Caco-2 (cell line): ENCODE data around the gene PRRX1. TPM values are rescaled to one million over a fixed set of nuclear protein-coding genes. Genes with fewer than 3 reads are reported as not detected.

Experiments
- BruUV-seq: library from RNA; stranded (reverse); fragments of 400-500 nt; replicated peaks from 2 replicates; lab custom pipeline; 2021; lab: Mats Ljungman, UMichigan
- CTCF ChIA-PET: fragments of 300-600 bp; sonication (Branson Sonifier 250); formaldehyde crosslinking; loops from one replicate; lab custom pipeline; 2022; ENCODE audit warnings: antibody characterized with exemption; lab: Charles Lee
- POLR2A ChIA-PET: fragments of 300-600 bp; sonication (Branson Sonifier 250); formaldehyde crosslinking; loops from one replicate; lab custom pipeline; 2022; ENCODE audit warnings: antibody characterized with exemption; lab: Charles Lee
- DNase-seq, 2 experiments: peaks; one replicate each; pipeline versions ENCODE4 v3.0.0 to v3.0.0-alpha.2; 2020 to 2022
- H3K27me3 ChIP-seq: replicated peaks from 2 replicates; pipeline ENCODE4 v1.6.0; 2011; ENCODE audit warnings: low read length; ENCODE audit not compliant: control insufficient read depth, insufficient read depth
- H3K36me3 ChIP-seq: 2 replicates; pipeline ENCODE4 v1.5.1; 2011; ENCODE audit warnings: low read length; ENCODE audit not compliant: control insufficient read depth, insufficient read depth
- H3K4me1 ChIP-seq: fragments of 250-450 bp; sonication (Bioruptor Pico); 2 replicates; pipeline ENCODE4 v1.5.1; 2020; ENCODE audit warnings: mild to moderate bottlenecking
- H3K4me3 ChIP-seq: 2 replicates; pipeline ENCODE4 v1.5.1; 2011; ENCODE audit warnings: low read depth, mild to moderate bottlenecking, control low read depth, low read length
- H3K9me3 ChIP-seq: fragments of 250-450 bp; sonication (Bioruptor Pico); 2 replicates; pipeline ENCODE4 v1.5.1; 2020; ENCODE audit warnings: mild to moderate bottlenecking, moderate library complexity
- H3K27ac Mint-ChIP-seq: one replicate; pipeline ENCODE4 v1.8.0; 2022; ENCODE audit warnings: mixed read lengths; ENCODE audit not compliant: unreplicated experiment
- H3K27me3 Mint-ChIP-seq: one replicate; pipeline ENCODE4 v1.8.0; 2022; ENCODE audit warnings: mixed read lengths; ENCODE audit not compliant: insufficient read depth, unreplicated experiment
- H3K36me3 Mint-ChIP-seq: one replicate; pipeline ENCODE4 v1.8.0; 2022; ENCODE audit warnings: mild to moderate bottlenecking, mixed read lengths; ENCODE audit not compliant: insufficient read depth, unreplicated experiment
- H3K4me1 Mint-ChIP-seq: one replicate; pipeline ENCODE4 v1.8.0; 2022; ENCODE audit warnings: low read depth, mixed read lengths; ENCODE audit not compliant: unreplicated experiment
- H3K4me3 Mint-ChIP-seq: one replicate; pipeline ENCODE4 v1.8.0; 2022; ENCODE audit warnings: mild to moderate bottlenecking, moderate library complexity, mixed read lengths; ENCODE audit not compliant: unreplicated experiment
- H3K9me3 Mint-ChIP-seq: one replicate; pipeline ENCODE4 v1.8.0; 2022; ENCODE audit warnings: mixed read lengths; ENCODE audit not compliant: unreplicated experiment
- CTCF ChIP-seq, 2 experiments: fragments of 200-600 bp in 1 of 2; IDR thresholded peaks; 1 replicate in 1 of 2; 2 replicates in 1 of 2; pipeline versions ENCODE4 v1.5.1 to v1.8.0; 2011 to 2022; ENCODE audit warnings: antibody characterized with exemption in 1 of 2, control low read depth in 1 of 2, inconsistent platforms in 1 of 2, low read depth in 1 of 2, low read length in 1 of 2, mild to moderate bottlenecking in 1 of 2, moderate library complexity in 1 of 2; ENCODE audit not compliant: insufficient read depth in 1 of 2, severe bottlenecking in 1 of 2, unreplicated experiment in 1 of 2
- intact Hi-C: fragments of 100-400 bp; cut with micrococcal nuclease; formaldehyde crosslinking; loops from one replicate; pipeline ENCODE4 v1.10.0; 2022; ENCODE audit not compliant: unreplicated experiment
- total RNA-seq: library from RNA; stranded (reverse); gene quantifications from 2 replicates; pipeline ENCODE4 v1.2.3, GENCODE V29; 2022

The PRRX1 gene
- total RNA-seq, 1 experiment from 2014 or later: not detected

- no peaks in the 10 kb centered on the region for H3K9me3 Mint-ChIP-seq
- Histone ChIP-seq H3K4me1 (no peaks in the 10 kb centered on the region), H3K9me3 (no peaks in the 10 kb centered on the region), H3K27me3 (no peaks in the 10 kb centered on the region), H3K36me3 (no peaks in the 10 kb centered on the region), H3K4me3 (no peak overlapping the region)
- DNase-seq: no peak
- H3K36me3 Mint-ChIP-seq: no peaks in the 10 kb centered on the region
- POLR2A ChIA-PET: no interaction called here
- no TSS peak for BruUV-seq
- TF ChIP-seq CTCF (IDR thresholded peaks at IDR 0.05; ENCODE audit: insufficient read depth in 1 of 2, low read depth in 1 of 2, low read length in 1 of 2, severe bottlenecking in 1 of 2, unreplicated experiment in 1 of 2): no peak
- no peak overlapping the region for H3K27ac Mint-ChIP-seq
- H3K4me3 Mint-ChIP-seq: no peak overlapping the region
- CTCF ChIA-PET: no interaction called here
- peaks cover 3% of the 10 kb centered on the region for H3K27me3 Mint-ChIP-seq
- intact Hi-C loops: loop anchor here (1.0 to 5.0 kb wide), 4 partner anchors 76 to 836 kb away; no protein-coding TSS in a partner anchor
- H3K4me1 Mint-ChIP-seq: no peaks in the 10 kb centered on the region
These were observed 101.3 kb downstream of the PRRX1 start for GRCh38 chr1:170765279-170765678.

- Histone ChIP-seq H3K9me3 (no peaks in the 10 kb centered on the region), H3K4me3 (no peak overlapping the region), H3K36me3 (no peaks in the 10 kb centered on the region), H3K27me3 (no peaks in the 10 kb centered on the region), H3K4me1 (no peaks in the 10 kb centered on the region)
- no peak for DNase-seq
- no peak overlapping the region for H3K27ac Mint-ChIP-seq
- no peak overlapping the region for H3K4me3 Mint-ChIP-seq
- ChIA-PET POLR2A (no interaction called here), CTCF (no interaction called here)
- BruUV-seq: no TSS peak
- peak in 1 of 2 experiments; percentile 42 for TF ChIP-seq CTCF (IDR thresholded peaks at IDR 0.05; ENCODE audit: insufficient read depth in 1 of 2, low read depth in 1 of 2, low read length in 1 of 2, severe bottlenecking in 1 of 2, unreplicated experiment in 1 of 2)
- intact Hi-C loops: loop anchor here (1.0 to 5.0 kb wide), 4 partner anchors 77 to 837 kb away; no protein-coding TSS in a partner anchor
- H3K9me3 Mint-ChIP-seq: no peaks in the 10 kb centered on the region
- no peaks in the 10 kb centered on the region for H3K4me1 Mint-ChIP-seq
- no peaks in the 10 kb centered on the region for H3K36me3 Mint-ChIP-seq
- peaks cover 3% of the 10 kb centered on the region for H3K27me3 Mint-ChIP-seq
These were observed 101.9 kb downstream of the PRRX1 start for GRCh38 chr1:170765712-170766330.

- Mint-ChIP-seq H3K4me1 (no peaks in the 10 kb centered on the region), H3K27ac (no peak overlapping the region), H3K9me3 (no peaks in the 10 kb centered on the region), H3K27me3 (no peaks in the 10 kb centered on the region), H3K36me3 (no peaks in the 10 kb centered on the region), H3K4me3 (no peak overlapping the region)
- TF ChIP-seq CTCF (IDR thresholded peaks at IDR 0.05; ENCODE audit: insufficient read depth in 1 of 2, low read depth in 1 of 2, low read length in 1 of 2, severe bottlenecking in 1 of 2, unreplicated experiment in 1 of 2): no peak
- ChIA-PET CTCF (no interaction called here), POLR2A (no interaction called here)
- BruUV-seq: no TSS peak
- no peak for DNase-seq
- intact Hi-C loops: loop anchor here (5.0 kb wide), 1 partner anchor 113 kb away; no protein-coding TSS in a partner anchor
- Histone ChIP-seq H3K9me3 (no peaks in the 10 kb centered on the region), H3K27me3 (no peaks in the 10 kb centered on the region), H3K4me3 (no peak overlapping the region), H3K4me1 (0 out of 2 replicates have a peak, but pooled peaks cover 7% of the 10 kb centered on the region), H3K36me3 (no peaks in the 10 kb centered on the region)
These were observed 105.0 kb downstream of the PRRX1 start for GRCh38 chr1:170768929-170769328.
